ENCODE data around the gene GATA5. TPM values are rescaled to one million over a fixed set of nuclear protein-coding genes. Genes with fewer than 3 reads are reported as not detected.

GATA5 gene
- total RNA-seq, 1 donor from 2014 or later: not detected

GRCh38 chr20:62482146-62482809 is 6.5 kb upstream of the GATA5 start:
- H3K36me3 ChIP-seq (ENCODE audit: control insufficient read depth, insufficient read depth, low read length): no peaks in the 10 kb centered on the region
- H3K4me3 ChIP-seq (ENCODE audit: low read depth, low read length): no peak overlapping the region
- no peak for TF ChIP-seq CTCF (IDR thresholded peaks at IDR 0.05; ENCODE audit: insufficient read depth, low read length, severe bottlenecking)
- FAIRE-seq (no peak), DNase-seq (ENCODE audit: low read depth) (no peak)
- peaks cover 42% of the 10 kb centered on the region for H3K27me3 ChIP-seq (ENCODE audit: control insufficient read depth, insufficient read depth, low read length)

GRCh38 chr20:62481425-62482145 is 5.8 kb upstream of the GATA5 start:
- no peak for DNase-seq (ENCODE audit: low read depth)
- no peak for FAIRE-seq
- H3K27me3 ChIP-seq (ENCODE audit: control insufficient read depth, insufficient read depth, low read length): peaks cover 43% of the 10 kb centered on the region
- no peak overlapping the region for H3K4me3 ChIP-seq (ENCODE audit: low read depth, low read length)
- H3K36me3 ChIP-seq (ENCODE audit: control insufficient read depth, insufficient read depth, low read length): no peaks in the 10 kb centered on the region
- TF ChIP-seq CTCF (IDR thresholded peaks at IDR 0.05; ENCODE audit: insufficient read depth, low read length, severe bottlenecking): no peak

- H3K36me3 ChIP-seq (ENCODE audit: control insufficient read depth, insufficient read depth, low read length): no peaks in the 10 kb centered on the region
- no peak overlapping the region for H3K4me3 ChIP-seq (ENCODE audit: low read depth, low read length)
- TF ChIP-seq CTCF (IDR thresholded peaks at IDR 0.05; ENCODE audit: insufficient read depth, low read length, severe bottlenecking): no peak
- FAIRE-seq (no peak), DNase-seq (ENCODE audit: low read depth) (no peak)
- H3K27me3 ChIP-seq (ENCODE audit: control insufficient read depth, insufficient read depth, low read length): peaks cover 45% of the 10 kb centered on the region
Measured at GRCh38 chr20:62480318-62480717, 4.5 kb upstream of the GATA5 start.

GRCh38 chr20:62479656-62480055 is 3.9 kb upstream of the GATA5 start:
- FAIRE-seq: no peak
- Histone ChIP-seq H3K4me3 (ENCODE audit: low read depth, low read length) (no peak overlapping the region), H3K36me3 (ENCODE audit: control insufficient read depth, insufficient read depth, low read length) (no peaks in the 10 kb centered on the region), H3K27me3 (ENCODE audit: control insufficient read depth, insufficient read depth, low read length) (peaks cover 45% of the 10 kb centered on the region)
- no peak for DNase-seq (ENCODE audit: low read depth)
- TF ChIP-seq CTCF (IDR thresholded peaks at IDR 0.05; ENCODE audit: insufficient read depth, low read length, severe bottlenecking): no peak

GRCh38 chr20:62479156-62479555 is 3.4 kb upstream of the GATA5 start:
- DNase-seq (ENCODE audit: low read depth) (no peak), FAIRE-seq (no peak)
- Histone ChIP-seq H3K27me3 (ENCODE audit: control insufficient read depth, insufficient read depth, low read length) (peaks cover 50% of the 10 kb centered on the region), H3K4me3 (ENCODE audit: low read depth, low read length) (no peak overlapping the region), H3K36me3 (ENCODE audit: control insufficient read depth, insufficient read depth, low read length) (no peaks in the 10 kb centered on the region)
- no peak for TF ChIP-seq CTCF (IDR thresholded peaks at IDR 0.05; ENCODE audit: insufficient read depth, low read length, severe bottlenecking)

Measured in bronchial epithelial cell (primary cell).